Measurements from ENCODE around the gene KMT2E.

KMT2E gene

DNA sequence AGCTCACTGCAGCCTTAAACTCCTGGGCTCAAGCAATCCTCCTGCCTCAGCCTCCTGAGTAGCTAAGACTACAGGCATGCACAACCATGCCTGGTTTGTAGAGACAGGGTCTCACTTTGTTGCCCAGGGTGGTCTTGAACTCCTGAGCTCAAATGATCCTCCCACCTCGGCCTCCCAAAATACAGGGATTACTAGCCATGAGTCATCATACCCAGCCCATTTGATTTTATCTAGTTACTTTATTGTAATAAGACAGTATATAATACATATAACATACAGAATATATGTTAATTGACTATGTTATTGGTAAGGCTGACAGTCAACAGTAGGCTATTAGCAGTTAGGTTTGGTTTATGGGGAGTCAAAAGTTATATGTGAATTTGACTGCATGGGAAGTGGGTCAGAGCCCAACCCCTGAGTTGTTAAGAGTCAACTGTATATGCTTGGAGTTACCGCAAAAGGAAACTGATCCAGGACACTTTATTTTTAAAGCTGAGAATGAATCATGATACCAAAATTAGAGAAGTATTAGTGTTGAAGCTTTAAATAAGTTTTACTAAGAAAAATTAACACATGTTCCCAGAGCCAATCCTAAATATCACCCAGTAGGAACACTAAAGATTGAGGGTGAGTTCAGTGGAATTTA lies 20.7 kb upstream of the KMT2E start:
- H3K9me3 ChIP-seq (ENCODE audit: severe bottlenecking), result no peaks in the 10 kb centered on the region
- no peaks in the 10 kb centered on the region for H3K27me3 ChIP-seq (ENCODE audit: insufficient read depth, low read depth, severe bottlenecking)
- H3K36me3 ChIP-seq, result peaks cover 54% of the 10 kb centered on the region
- no peak overlapping the region for H3K4me3 ChIP-seq (ENCODE audit: low read depth, low read length)
- H3K27ac ChIP-seq, result no peak overlapping the region
- no peak for DNase-seq
- TF ChIP-seq, protein P1, sequence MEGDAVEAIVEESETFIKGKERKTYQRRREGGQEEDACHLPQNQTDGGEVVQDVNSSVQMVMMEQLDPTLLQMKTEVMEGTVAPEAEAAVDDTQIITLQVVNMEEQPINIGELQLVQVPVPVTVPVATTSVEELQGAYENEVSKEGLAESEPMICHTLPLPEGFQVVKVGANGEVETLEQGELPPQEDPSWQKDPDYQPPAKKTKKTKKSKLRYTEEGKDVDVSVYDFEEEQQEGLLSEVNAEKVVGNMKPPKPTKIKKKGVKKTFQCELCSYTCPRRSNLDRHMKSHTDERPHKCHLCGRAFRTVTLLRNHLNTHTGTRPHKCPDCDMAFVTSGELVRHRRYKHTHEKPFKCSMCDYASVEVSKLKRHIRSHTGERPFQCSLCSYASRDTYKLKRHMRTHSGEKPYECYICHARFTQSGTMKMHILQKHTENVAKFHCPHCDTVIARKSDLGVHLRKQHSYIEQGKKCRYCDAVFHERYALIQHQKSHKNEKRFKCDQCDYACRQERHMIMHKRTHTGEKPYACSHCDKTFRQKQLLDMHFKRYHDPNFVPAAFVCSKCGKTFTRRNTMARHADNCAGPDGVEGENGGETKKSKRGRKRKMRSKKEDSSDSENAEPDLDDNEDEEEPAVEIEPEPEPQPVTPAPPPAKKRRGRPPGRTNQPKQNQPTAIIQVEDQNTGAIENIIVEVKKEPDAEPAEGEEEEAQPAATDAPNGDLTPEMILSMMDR (IDR thresholded peaks at IDR 0.05; ENCODE audit: low read depth, low read length), result no peak

DNA sequence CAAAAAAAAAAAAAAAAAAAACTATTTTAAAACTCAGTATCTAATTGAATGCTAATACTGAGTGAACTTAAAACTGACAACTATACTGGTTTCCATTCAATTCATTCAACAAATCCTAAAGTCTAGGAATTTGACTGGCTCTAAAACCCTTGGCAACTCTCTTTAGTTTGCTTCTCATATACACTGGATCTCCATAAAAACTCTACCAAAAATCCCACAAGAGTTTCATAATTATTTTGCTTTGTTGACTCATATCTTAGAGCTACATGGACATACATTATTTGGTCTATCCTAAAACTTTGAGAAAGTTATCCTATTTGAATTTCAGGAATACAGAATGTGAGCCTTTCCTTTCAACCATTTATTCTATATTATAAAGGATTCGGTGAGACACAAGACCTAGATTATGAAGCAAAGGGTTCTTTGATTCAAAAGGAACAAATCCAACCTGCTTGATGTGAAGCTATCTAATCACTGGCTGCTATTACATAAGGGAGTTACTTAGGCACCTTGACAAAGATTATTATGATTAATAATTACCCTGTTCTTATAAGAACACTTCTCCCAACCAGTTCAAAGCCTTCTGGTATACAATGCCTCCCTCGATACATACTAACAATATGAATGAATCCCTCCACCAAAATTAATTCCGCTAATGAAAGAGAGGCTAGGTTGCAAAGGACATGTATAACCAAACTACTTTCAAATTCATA lies 15.8 kb upstream of the KMT2E start:
- Histone ChIP-seq H3K27ac (no peak overlapping the region), H3K4me3 (ENCODE audit: low read depth, low read length) (no peak overlapping the region), H3K27me3 (ENCODE audit: insufficient read depth, low read depth, severe bottlenecking) (no peaks in the 10 kb centered on the region), H3K9me3 (ENCODE audit: severe bottlenecking) (no peaks in the 10 kb centered on the region), H3K36me3 (peaks cover 37% of the 10 kb centered on the region)
- TF ChIP-seq, protein P1 (IDR thresholded peaks at IDR 0.05; ENCODE audit: low read depth, low read length), result no peak
- DNase-seq, result no peak

DNA sequence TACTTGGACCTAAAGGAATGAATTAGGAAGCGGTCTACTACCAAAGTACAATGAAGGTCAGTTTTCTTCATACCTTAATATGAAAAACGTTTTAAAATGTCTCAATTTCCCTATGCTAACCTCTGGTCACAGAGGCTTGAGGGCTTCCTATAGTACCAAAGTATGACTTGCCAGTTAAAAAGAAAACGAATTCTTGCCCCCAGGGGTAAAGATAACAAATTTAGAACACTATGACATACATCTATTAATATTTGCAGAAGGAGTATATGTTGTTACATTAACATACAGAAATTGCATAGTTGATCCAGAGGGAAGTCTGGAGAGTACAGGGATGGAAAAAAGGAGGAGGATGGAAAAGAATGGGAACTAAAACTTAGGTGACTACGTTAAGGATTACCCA lies 13.8 kb upstream of the KMT2E start:
- Histone ChIP-seq H3K4me3 (ENCODE audit: low read depth, low read length) (no peak overlapping the region), H3K27ac (no peak overlapping the region), H3K27me3 (ENCODE audit: insufficient read depth, low read depth, severe bottlenecking) (no peaks in the 10 kb centered on the region), H3K9me3 (ENCODE audit: severe bottlenecking) (no peaks in the 10 kb centered on the region), H3K36me3 (peaks cover 32% of the 10 kb centered on the region)
- no peak for DNase-seq
- TF ChIP-seq, protein P1 (IDR thresholded peaks at IDR 0.05; ENCODE audit: low read depth, low read length), result no peak

DNA sequence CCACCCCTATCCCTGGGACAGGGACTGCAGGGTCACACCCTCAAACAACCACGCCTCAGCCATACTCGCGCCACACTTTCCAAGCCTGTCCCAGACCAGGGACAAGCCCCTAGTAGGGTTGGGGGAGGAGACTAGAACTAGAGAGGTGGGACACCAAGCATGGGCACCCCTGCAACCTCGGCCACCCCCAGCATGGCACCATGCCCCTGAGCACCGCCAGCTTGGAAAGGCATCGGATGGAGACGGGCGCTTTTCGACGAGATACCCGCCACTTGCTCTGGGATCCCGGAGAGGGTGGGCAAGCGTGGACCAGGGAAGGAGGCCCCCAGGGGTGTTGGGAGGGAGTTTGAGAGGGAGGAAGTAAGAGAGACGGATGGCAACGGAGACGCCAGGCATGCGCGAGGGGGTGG lies 13.1 kb upstream of the KMT2E start:
- DNase-seq, result no peak
- TF ChIP-seq, protein P1 (IDR thresholded peaks at IDR 0.05; ENCODE audit: low read depth, low read length), result no peak
- no peak overlapping the region for H3K27ac ChIP-seq
- H3K9me3 ChIP-seq (ENCODE audit: severe bottlenecking), result no peaks in the 10 kb centered on the region
- H3K4me3 ChIP-seq (ENCODE audit: low read depth, low read length), result no peak overlapping the region
- H3K36me3 ChIP-seq, result peaks cover 25% of the 10 kb centered on the region
- H3K27me3 ChIP-seq (ENCODE audit: insufficient read depth, low read depth, severe bottlenecking), result no peaks in the 10 kb centered on the region

DNA sequence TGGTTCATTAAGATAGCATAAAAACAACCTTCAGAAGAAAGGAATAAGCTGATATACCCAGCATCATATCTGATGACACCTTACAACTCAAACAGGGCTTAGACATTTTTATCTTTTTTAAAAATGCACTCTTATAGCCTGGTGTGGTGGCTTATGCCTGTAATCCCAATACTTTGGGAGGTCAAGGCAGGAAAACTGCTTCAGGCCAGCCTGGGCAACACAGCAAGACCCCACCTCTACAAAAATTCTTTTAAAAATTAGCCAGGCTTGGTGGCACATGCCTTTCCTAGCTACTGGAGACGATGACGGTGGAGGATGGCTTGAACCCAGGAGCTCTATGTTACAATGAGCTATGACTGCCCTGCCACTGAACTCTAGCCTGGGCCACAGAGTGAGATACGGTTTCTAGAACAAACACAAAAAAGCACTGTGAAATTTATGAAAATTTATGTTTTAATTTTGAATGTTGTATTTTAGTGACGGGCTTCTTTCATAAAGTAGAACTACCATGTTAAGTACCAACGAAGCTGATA lies 12.3 kb upstream of the KMT2E start:
- no peak overlapping the region for H3K27ac ChIP-seq
- peaks cover 24% of the 10 kb centered on the region for H3K36me3 ChIP-seq
- no peaks in the 10 kb centered on the region for H3K27me3 ChIP-seq (ENCODE audit: insufficient read depth, low read depth, severe bottlenecking)
- H3K4me3 ChIP-seq (ENCODE audit: low read depth, low read length), result no peak overlapping the region
- no peaks in the 10 kb centered on the region for H3K9me3 ChIP-seq (ENCODE audit: severe bottlenecking)
- TF ChIP-seq, protein P1 (IDR thresholded peaks at IDR 0.05; ENCODE audit: low read depth, low read length), result no peak
- DNase-seq, result no peak
